ENCODE data around the gene RHEX.

Gene RHEX

GRCh38 chr1:206032380-206033140 is 20.4 kb upstream of the RHEX start:
- TF ChIP-seq CTCF (IDR thresholded peaks at IDR 0.05) = no peak

DNA sequence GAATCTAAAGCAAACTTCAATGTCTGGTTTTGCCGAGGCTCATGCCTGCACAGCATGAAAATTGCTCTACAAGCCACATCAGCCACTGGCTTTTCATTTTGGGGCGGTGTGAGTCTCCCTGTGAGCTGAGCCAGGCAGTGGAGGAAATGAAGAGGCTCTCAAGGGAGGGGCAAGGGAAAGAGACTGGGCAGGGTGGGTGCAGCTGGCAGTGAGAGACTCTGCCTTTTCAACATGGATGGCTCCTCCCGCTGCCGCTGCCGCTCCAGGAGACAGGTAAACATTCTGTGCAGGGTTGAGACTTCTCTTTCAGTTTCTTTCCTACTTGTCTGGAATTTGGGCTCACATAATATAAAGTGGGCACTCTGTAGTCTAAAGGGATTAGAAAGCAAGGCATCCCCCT is 17.9 kb upstream of the RHEX start:
- no peak for TF ChIP-seq CTCF (IDR thresholded peaks at IDR 0.05)

DNA sequence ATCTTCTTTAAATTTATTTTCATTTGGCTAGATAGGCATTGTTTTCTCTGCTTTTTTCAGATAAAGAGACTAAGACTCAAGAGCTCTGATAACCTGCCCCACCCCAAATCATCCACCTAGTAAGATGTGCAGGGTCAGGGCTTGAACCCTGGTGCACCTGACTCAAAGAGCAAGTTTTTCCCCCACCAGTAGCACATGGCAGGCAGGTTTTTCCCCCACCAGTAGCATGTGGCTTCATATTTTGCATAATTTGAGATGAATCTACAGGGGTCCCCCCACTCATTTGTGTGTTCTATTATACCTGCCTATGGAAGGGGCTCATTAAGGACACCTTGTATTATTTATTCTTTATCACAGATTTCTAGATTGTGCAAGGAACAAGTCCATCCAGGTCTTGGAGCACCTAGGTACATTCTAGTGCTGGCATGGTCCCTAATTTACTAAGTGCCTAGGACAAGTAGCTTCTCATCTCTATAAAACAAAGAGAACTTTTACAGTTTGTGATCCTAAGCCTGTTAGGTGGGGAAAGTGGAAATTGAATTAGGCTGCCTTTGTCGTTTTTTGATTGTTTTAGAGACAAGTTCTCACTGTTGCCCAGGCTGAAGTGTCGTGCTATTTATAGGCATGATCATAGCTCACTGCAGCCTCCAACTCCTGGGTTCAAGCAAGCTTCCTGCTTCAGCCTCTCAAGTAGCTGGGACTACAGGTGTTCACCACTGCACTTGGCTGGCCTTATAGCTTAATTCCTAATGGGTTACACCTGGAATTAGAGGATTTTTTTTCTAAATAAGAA is 16.1 kb upstream of the RHEX start:
- no peak for TF ChIP-seq CTCF (IDR thresholded peaks at IDR 0.05)

DNA sequence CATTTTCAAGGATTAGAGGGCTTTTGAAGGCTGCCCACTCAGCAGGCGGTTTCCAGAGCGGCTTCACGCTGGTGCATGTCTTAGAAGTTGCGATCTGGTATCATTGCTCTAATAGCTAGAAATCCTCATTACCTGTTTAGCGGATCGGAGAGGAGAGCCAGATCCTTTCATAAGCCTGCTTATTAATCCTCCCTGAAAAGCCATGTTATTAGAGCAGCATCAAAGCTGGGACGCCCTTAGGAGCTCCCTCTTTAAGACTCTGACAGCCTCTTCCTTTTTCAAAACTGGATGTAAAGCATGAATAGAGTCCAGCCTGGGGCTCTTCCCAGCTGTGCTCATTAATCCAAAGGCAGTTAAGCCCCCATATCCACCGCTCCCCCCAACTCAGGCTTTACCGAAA is 15.4 kb upstream of the RHEX start:
- TF ChIP-seq CTCF (IDR thresholded peaks at IDR 0.05) = no peak

- no peak for TF ChIP-seq CTCF (IDR thresholded peaks at IDR 0.05)
These were observed 13.7 kb upstream of the RHEX start for GRCh38 chr1:206039046-206039973.

DNA sequence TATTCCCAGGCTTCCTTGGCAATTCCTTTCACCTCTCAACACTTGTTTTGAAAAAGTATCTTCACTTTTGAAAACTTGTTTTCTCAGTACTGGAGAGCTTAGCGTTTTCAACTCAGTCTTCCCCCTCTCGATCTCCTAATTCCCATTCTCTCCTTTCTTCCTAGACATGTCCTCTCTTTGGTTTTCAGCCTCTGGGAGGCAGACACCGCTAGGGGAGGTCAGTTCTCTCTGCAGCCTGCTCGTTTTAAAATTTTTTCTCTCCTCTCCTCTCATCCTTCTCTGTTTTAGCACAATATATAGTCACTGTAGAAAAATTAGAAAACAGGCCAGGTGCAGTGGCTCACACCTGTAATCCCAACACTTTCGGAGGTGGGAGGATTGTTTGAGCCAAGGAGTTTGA is 12.6 kb upstream of the RHEX start:
- no peak for TF ChIP-seq CTCF (IDR thresholded peaks at IDR 0.05)

- no peak for TF ChIP-seq CTCF (IDR thresholded peaks at IDR 0.05)
These were observed 11.3 kb upstream of the RHEX start for GRCh38 chr1:206041640-206042039.
